ENCODE measurements around the gene SNRPE. TPM values are rescaled to one million over a fixed set of nuclear protein-coding genes. Genes with fewer than 3 reads are reported as not detected.

SNRPE gene
- polyA plus RNA-seq, 1 donor (not counting 4 experiments of a cell fraction or from before 2014, with no cell fraction given), result 235 TPM

DNA sequence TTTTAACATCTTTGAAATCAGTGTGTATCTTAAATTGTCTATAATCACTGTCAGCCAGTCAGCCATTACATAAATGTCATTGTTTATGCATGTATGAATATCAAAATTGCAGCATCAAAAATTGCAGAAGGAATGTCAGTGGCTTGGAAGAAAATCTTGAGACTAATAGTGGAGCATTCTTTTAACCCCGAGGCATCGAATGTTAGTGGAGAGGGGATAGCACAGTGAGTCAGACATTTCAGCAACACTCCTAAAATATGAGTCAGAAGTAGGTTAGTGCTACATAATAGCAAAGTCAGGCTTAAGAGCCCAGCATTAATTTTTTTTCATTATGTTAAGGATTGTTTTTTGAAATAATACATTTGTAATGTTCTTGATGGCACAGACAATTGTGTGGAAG, 45.5 kb downstream of the SNRPE start:
- H3K27me3 ChIP-seq (ENCODE audit: control insufficient read depth, extremely low read depth, insufficient read depth, low read length), result no peaks in the 10 kb centered on the region
- no peak overlapping the region for H3K9ac ChIP-seq (ENCODE audit: control insufficient read depth, extremely low read depth, insufficient read depth, low read length)
- FAIRE-seq, result peak; percentile 80
- peak overlapping the region; percentile 38 for H3K4me2 ChIP-seq (ENCODE audit: control insufficient read depth, extremely low read depth, insufficient read depth, low read depth, low read length)
- no peaks in the 10 kb centered on the region for H3K9me3 ChIP-seq (ENCODE audit: control insufficient read depth, low read depth, low read length)
- no peak overlapping the region for H2AFZ ChIP-seq (ENCODE audit: control insufficient read depth, low read length)
- TF ChIP-seq, protein P1, sequence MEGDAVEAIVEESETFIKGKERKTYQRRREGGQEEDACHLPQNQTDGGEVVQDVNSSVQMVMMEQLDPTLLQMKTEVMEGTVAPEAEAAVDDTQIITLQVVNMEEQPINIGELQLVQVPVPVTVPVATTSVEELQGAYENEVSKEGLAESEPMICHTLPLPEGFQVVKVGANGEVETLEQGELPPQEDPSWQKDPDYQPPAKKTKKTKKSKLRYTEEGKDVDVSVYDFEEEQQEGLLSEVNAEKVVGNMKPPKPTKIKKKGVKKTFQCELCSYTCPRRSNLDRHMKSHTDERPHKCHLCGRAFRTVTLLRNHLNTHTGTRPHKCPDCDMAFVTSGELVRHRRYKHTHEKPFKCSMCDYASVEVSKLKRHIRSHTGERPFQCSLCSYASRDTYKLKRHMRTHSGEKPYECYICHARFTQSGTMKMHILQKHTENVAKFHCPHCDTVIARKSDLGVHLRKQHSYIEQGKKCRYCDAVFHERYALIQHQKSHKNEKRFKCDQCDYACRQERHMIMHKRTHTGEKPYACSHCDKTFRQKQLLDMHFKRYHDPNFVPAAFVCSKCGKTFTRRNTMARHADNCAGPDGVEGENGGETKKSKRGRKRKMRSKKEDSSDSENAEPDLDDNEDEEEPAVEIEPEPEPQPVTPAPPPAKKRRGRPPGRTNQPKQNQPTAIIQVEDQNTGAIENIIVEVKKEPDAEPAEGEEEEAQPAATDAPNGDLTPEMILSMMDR (optimal IDR thresholded peaks at IDR 0.05 in 1 of 3, IDR thresholded peaks at IDR 0.05 in 1 of 3, conservative IDR thresholded peaks at IDR 0.05 in 1 of 3; ENCODE audit: extremely low read depth in 1 of 3, insufficient read depth in 2 of 3, low read length in 3 of 3), result no peak
- no peaks in the 10 kb centered on the region for H4K20me1 ChIP-seq (ENCODE audit: control insufficient read depth, extremely low read depth, insufficient read depth, low read length)
- dilution Hi-C loops (cut with MboI; ENCODE audit: extremely low pct_ligation_motif_present, low sequenced_read_pairs), result no loop called here
- peaks cover 8% of the 10 kb centered on the region for H3K4me1 ChIP-seq (ENCODE audit: control insufficient read depth, extremely low read depth, insufficient read depth, low read length)
- H3K4me3 ChIP-seq (ENCODE audit: control insufficient read depth in 2 of 3, extremely low read depth in 1 of 3, insufficient read depth in 2 of 3, low read depth in 1 of 3, low read length in 3 of 3), result no peak overlapping the region
- no peaks in the 10 kb centered on the region for H3K36me3 ChIP-seq (ENCODE audit: control insufficient read depth in 2 of 2, extremely low read depth in 1 of 2, insufficient read depth in 2 of 2, low read length in 2 of 2)
- peak; percentile 61 for DNase-seq (ENCODE audit: low read depth, low spot score)
- H3K79me2 ChIP-seq (ENCODE audit: control insufficient read depth, insufficient read depth, low read length), result no peaks in the 10 kb centered on the region
- peak overlapping the region; percentile 62 for H3K27ac ChIP-seq (ENCODE audit: control insufficient read depth, insufficient read depth, low read length)
- H3K9me1 ChIP-seq (ENCODE audit: control insufficient read depth, extremely low read depth, insufficient read depth, low read length), result no peaks in the 10 kb centered on the region

DNA sequence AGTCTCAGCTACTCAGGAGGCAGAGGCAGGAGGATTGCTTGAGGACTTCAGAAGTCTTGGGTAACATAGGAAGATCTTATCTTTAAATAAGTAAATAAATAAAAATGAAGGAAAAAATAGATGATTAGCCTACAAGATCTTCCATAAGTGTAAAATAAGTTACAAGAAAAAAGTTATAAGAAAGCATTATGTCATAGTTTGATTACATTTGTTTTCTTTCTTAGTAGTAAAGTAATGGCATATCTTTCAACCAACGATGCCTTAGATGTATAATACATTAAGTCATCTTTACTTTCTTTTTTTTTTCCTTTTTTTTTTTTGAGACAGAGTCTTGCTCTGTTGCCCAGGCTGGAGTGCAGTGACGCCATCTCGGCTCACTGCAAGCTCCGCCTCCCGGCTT, 46.5 kb downstream of the SNRPE start:
- no peaks in the 10 kb centered on the region for H3K36me3 ChIP-seq (ENCODE audit: control insufficient read depth in 2 of 2, extremely low read depth in 1 of 2, insufficient read depth in 2 of 2, low read length in 2 of 2)
- no peaks in the 10 kb centered on the region for H4K20me1 ChIP-seq (ENCODE audit: control insufficient read depth, extremely low read depth, insufficient read depth, low read length)
- no peak overlapping the region for H3K4me2 ChIP-seq (ENCODE audit: control insufficient read depth, extremely low read depth, insufficient read depth, low read depth, low read length)
- dilution Hi-C loops (cut with MboI; ENCODE audit: extremely low pct_ligation_motif_present, low sequenced_read_pairs), result no loop called here
- H3K4me3 ChIP-seq (ENCODE audit: control insufficient read depth in 2 of 3, extremely low read depth in 1 of 3, insufficient read depth in 2 of 3, low read depth in 1 of 3, low read length in 3 of 3), result no peak overlapping the region
- H3K9ac ChIP-seq (ENCODE audit: control insufficient read depth, extremely low read depth, insufficient read depth, low read length), result no peak overlapping the region
- H3K4me1 ChIP-seq (ENCODE audit: control insufficient read depth, extremely low read depth, insufficient read depth, low read length), result peaks cover 8% of the 10 kb centered on the region
- H3K27ac ChIP-seq (ENCODE audit: control insufficient read depth, insufficient read depth, low read length), result no peak overlapping the region
- H3K9me3 ChIP-seq (ENCODE audit: control insufficient read depth, low read depth, low read length), result no peaks in the 10 kb centered on the region
- H2AFZ ChIP-seq (ENCODE audit: control insufficient read depth, low read length), result no peak overlapping the region
- no peaks in the 10 kb centered on the region for H3K27me3 ChIP-seq (ENCODE audit: control insufficient read depth, extremely low read depth, insufficient read depth, low read length)
- FAIRE-seq (no peak), DNase-seq (ENCODE audit: low read depth, low spot score) (no peak)
- H3K79me2 ChIP-seq (ENCODE audit: control insufficient read depth, insufficient read depth, low read length), result no peaks in the 10 kb centered on the region
- TF ChIP-seq EZH2 (IDR thresholded peaks at IDR 0.05; ENCODE audit: low read length), result no peak
- TF ChIP-seq, protein P1 (optimal IDR thresholded peaks at IDR 0.05 in 1 of 3, IDR thresholded peaks at IDR 0.05 in 1 of 3, conservative IDR thresholded peaks at IDR 0.05 in 1 of 3; ENCODE audit: extremely low read depth in 1 of 3, insufficient read depth in 2 of 3, low read length in 3 of 3), result no peak
- H3K9me1 ChIP-seq (ENCODE audit: control insufficient read depth, extremely low read depth, insufficient read depth, low read length), result no peaks in the 10 kb centered on the region

Data from keratinocyte (primary cell).